ENCODE data around the gene EPHA6.

DNA sequence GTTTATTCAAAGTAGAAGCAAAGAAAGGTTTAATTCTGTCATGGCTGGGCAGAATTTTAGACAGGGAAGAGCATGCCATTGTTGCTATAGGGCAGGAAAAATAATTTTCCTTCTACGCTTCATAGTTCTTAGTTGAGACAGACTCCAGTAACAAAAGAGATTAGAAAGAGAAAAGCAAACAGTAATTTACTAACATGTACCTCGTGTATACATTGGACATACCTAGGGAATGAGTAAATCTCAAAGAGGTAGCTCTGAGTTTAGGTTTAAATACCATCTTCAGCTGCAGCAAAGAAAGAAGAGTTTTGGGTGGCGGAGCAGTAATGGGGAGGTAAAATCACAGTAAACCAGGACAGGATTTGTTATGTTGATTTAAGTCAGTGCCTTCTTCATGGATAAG lies 416.1 kb downstream of the EPHA6 start:
- TF ChIP-seq EZH2 (IDR thresholded peaks at IDR 0.05; ENCODE audit: low read length, missing control alignments): no peak
- TF ChIP-seq, protein P1, sequence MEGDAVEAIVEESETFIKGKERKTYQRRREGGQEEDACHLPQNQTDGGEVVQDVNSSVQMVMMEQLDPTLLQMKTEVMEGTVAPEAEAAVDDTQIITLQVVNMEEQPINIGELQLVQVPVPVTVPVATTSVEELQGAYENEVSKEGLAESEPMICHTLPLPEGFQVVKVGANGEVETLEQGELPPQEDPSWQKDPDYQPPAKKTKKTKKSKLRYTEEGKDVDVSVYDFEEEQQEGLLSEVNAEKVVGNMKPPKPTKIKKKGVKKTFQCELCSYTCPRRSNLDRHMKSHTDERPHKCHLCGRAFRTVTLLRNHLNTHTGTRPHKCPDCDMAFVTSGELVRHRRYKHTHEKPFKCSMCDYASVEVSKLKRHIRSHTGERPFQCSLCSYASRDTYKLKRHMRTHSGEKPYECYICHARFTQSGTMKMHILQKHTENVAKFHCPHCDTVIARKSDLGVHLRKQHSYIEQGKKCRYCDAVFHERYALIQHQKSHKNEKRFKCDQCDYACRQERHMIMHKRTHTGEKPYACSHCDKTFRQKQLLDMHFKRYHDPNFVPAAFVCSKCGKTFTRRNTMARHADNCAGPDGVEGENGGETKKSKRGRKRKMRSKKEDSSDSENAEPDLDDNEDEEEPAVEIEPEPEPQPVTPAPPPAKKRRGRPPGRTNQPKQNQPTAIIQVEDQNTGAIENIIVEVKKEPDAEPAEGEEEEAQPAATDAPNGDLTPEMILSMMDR (conservative IDR thresholded peaks at IDR 0.05 in 1 of 2, IDR thresholded peaks at IDR 0.05 in 1 of 2; ENCODE audit: low read depth in 1 of 2, low read length in 2 of 2): no peak
